SK-N-SH (cell line): ENCODE measurements around the gene CUL9. TPM values are rescaled to one million over a fixed set of nuclear protein-coding genes. Genes with fewer than 3 reads are reported as not detected.

Experiments
- CTCF ChIA-PET: fragments of 300-600, 350-600 bp; formaldehyde crosslinking; extraction: SDS; loops from one replicate; lab custom pipeline; 2021; lab: Yijun Ruan, JAX
- POLR2A ChIA-PET: fragments of 350-600 bp; sonication (Branson Sonifier 250); formaldehyde crosslinking; extraction: SDS; loops from one replicate; lab custom pipeline; 2020; ENCODE audit warnings: antibody characterized with exemption, inconsistent platforms; lab: Yijun Ruan, JAX
- DNase-seq: peaks from one replicate; pipeline ENCODE4 v3.0.0; 2012
- H2AFZ ChIP-seq: fragments of 200-600 bp; sonication (generic); 2 replicates; pipeline ENCODE4 v1.8.1; 2016; ENCODE audit warnings: antibody characterized with exemption, mild to moderate bottlenecking, low read depth
- H3F3A ChIP-seq: fragments of 200-600 bp; sonication (generic); replicated peaks from 2 replicates; pipeline ENCODE3; 2016; ENCODE audit warnings: antibody characterized with exemption, mild to moderate bottlenecking; ENCODE audit not compliant: insufficient read depth
- H3K27ac ChIP-seq, 2 experiments: fragments of 200-500 bp in 1 of 2; fragments of 200-600 bp in 1 of 2; sonication (Bioruptor generic) in 1 of 2; sonication (generic), shearing (Covaris generic) in 1 of 2; 2 replicates each; pipeline versions ENCODE4 v1.5.1 to v1.6.1; 2014 to 2016; ENCODE audit warnings: low read depth in 2 of 2, inconsistent platforms in 1 of 2, low read length in 1 of 2, mild to moderate bottlenecking in 1 of 2, mixed read lengths in 1 of 2
- H3K27me3 ChIP-seq: fragments of 200-600 bp; sonication (generic), shearing (Covaris generic); 2 replicates; pipeline ENCODE4 v1.6.1; 2016; ENCODE audit warnings: mixed run types; ENCODE audit not compliant: insufficient read depth
- H3K36me3 ChIP-seq, 2 experiments: fragments of 200-500 bp in 1 of 2; fragments of 200-600 bp in 1 of 2; sonication (Bioruptor generic) in 1 of 2; sonication (generic) in 1 of 2; replicated peaks in 1 of 2; 2 replicates each; pipeline versions ENCODE3 to v1.5.1; 2014 to 2016; ENCODE audit warnings: low read length in 1 of 2, mild to moderate bottlenecking in 1 of 2; ENCODE audit not compliant: insufficient read depth in 2 of 2, control insufficient read depth in 1 of 2
- H3K4me1 ChIP-seq, 2 experiments: fragments of 200-500 bp in 1 of 2; fragments of 200-600 bp in 1 of 2; sonication (Bioruptor generic) in 1 of 2; sonication (generic), shearing (Covaris generic) in 1 of 2; 2 replicates each; pipeline versions ENCODE4 v1.5.1 to v1.6.1; 2014 to 2016; ENCODE audit warnings: low read depth in 1 of 2, low read length in 1 of 2, mixed run types in 1 of 2; ENCODE audit not compliant: insufficient read depth in 2 of 2, control insufficient read depth in 1 of 2
- H3K4me2 ChIP-seq: fragments of 200-600 bp; sonication (generic), shearing (Covaris generic); 2 replicates; pipeline ENCODE4 v1.6.1; 2017; ENCODE audit warnings: mixed run types
- H3K4me3 ChIP-seq, 2 experiments: fragments of 200-500 bp in 1 of 2; fragments of 200-600 bp in 1 of 2; sonication (Bioruptor generic) in 1 of 2; sonication (generic), shearing (Covaris generic) in 1 of 2; 2 replicates each; pipeline versions ENCODE4 v1.5.1 to v1.8.1; 2014 to 2016; ENCODE audit warnings: low read depth in 2 of 2, inconsistent platforms in 1 of 2, low read length in 1 of 2, mild to moderate bottlenecking in 1 of 2, mixed read lengths in 1 of 2, moderate library complexity in 1 of 2
- H3K79me2 ChIP-seq: fragments of 200-600 bp; sonication (generic); 2 replicates; pipeline ENCODE4 v1.8.1; 2017; ENCODE audit warnings: mild to moderate bottlenecking; ENCODE audit not compliant: insufficient read depth
- H3K9ac ChIP-seq: fragments of 200-600 bp; sonication (generic); 2 replicates; pipeline ENCODE4 v1.6.1; 2017; ENCODE audit warnings: mixed run types
- H3K9me2 ChIP-seq: fragments of 200-600 bp; sonication (generic); 2 replicates; pipeline ENCODE4 v1.6.1; 2017; ENCODE audit warnings: mixed run types
- H3K9me3 ChIP-seq: fragments of 200-600 bp; sonication (generic); 2 replicates; pipeline ENCODE4 v1.6.1; 2017; ENCODE audit warnings: mixed run types, mild to moderate bottlenecking, moderate library complexity
- H4K20me1 ChIP-seq: fragments of 200-600 bp; sonication (generic); 2 replicates; pipeline ENCODE4 v1.6.1; 2017; ENCODE audit warnings: mild to moderate bottlenecking, mixed run types; ENCODE audit not compliant: insufficient read depth
- FOXM1 ChIP-seq: IDR thresholded peaks from 2 replicates; pipeline ENCODE4 v1.4.0; 2012; ENCODE audit warnings: low read depth, mild to moderate bottlenecking
- JUND ChIP-seq: IDR thresholded peaks from 2 replicates; pipeline ENCODE4 v1.4.0; 2012
- MXI1 ChIP-seq: IDR thresholded peaks from 2 replicates; pipeline ENCODE4 v1.6.1; 2012; ENCODE audit warnings: mild to moderate bottlenecking, low read depth, low read length, improper control_type of control experiment
- NRF1 ChIP-seq: IDR thresholded peaks from 2 replicates; pipeline ENCODE4 v1.6.1; 2012; ENCODE audit warnings: low read depth, mild to moderate bottlenecking, low read length
- PBX3 ChIP-seq: IDR thresholded peaks from 2 replicates; pipeline ENCODE4; 2012
- RCOR1 ChIP-seq: fragments of 150-350 bp; IDR thresholded peaks from 2 replicates; pipeline ENCODE4 v1.6.1; 2017; ENCODE audit warnings: antibody characterized with exemption, low read length
- SIN3A ChIP-seq: IDR thresholded peaks from 2 replicates; pipeline ENCODE4 v1.6.1; 2012; ENCODE audit warnings: low read depth, mild to moderate bottlenecking, low read length, moderate library complexity, borderline replicate concordance
- SMC3 ChIP-seq: IDR thresholded peaks from 2 replicates; pipeline ENCODE4 v1.6.1; 2012; ENCODE audit warnings: low read depth, low read length, improper control_type of control experiment
- TAF1 ChIP-seq: IDR thresholded peaks from 2 replicates; pipeline ENCODE4 v1.6.1; 2012; ENCODE audit warnings: low read depth, mild to moderate bottlenecking, low read length, moderate library complexity, borderline replicate concordance
- TCF12 ChIP-seq: IDR thresholded peaks from 2 replicates; pipeline ENCODE4 v1.4.0; 2012
- WGBS: methylation state at CpG from one replicate; pipeline ENCODE4 v1.1.6; 2017; ENCODE audit warnings: low lambda C conversion rate; 5-methylcytosine and 5-hydroxymethylcytosine counted together
- polyA plus RNA-seq, 3 experiments: library from polyadenylated mRNA; depleted of rRNA; stranded (reverse); fragments of >200 nt; gene quantifications; 2 replicates each; pipeline ENCODE4 v1.2.3, GENCODE V29; 2012
- TF ChIP-seq, protein P1 (sequence below): IDR thresholded peaks from 2 replicates; pipeline ENCODE4 v1.4.0; 2012; ENCODE audit warnings: low read depth, borderline replicate concordance
- TF ChIP-seq, protein P2 (sequence below): IDR thresholded peaks from 2 replicates; pipeline ENCODE4 v1.4.0; 2012; ENCODE audit warnings: low read depth
- TF ChIP-seq, protein P3 (sequence below): fragments of 150-350 bp; IDR thresholded peaks from 2 replicates; pipeline ENCODE4 v1.6.1; 2016; ENCODE audit warnings: mild to moderate bottlenecking, low read depth, low read length

Gene CUL9
- polyA plus RNA-seq, 1 of the 3 experiments (the other 2 are of a cell fraction) = 37.7 TPM

DNA sequence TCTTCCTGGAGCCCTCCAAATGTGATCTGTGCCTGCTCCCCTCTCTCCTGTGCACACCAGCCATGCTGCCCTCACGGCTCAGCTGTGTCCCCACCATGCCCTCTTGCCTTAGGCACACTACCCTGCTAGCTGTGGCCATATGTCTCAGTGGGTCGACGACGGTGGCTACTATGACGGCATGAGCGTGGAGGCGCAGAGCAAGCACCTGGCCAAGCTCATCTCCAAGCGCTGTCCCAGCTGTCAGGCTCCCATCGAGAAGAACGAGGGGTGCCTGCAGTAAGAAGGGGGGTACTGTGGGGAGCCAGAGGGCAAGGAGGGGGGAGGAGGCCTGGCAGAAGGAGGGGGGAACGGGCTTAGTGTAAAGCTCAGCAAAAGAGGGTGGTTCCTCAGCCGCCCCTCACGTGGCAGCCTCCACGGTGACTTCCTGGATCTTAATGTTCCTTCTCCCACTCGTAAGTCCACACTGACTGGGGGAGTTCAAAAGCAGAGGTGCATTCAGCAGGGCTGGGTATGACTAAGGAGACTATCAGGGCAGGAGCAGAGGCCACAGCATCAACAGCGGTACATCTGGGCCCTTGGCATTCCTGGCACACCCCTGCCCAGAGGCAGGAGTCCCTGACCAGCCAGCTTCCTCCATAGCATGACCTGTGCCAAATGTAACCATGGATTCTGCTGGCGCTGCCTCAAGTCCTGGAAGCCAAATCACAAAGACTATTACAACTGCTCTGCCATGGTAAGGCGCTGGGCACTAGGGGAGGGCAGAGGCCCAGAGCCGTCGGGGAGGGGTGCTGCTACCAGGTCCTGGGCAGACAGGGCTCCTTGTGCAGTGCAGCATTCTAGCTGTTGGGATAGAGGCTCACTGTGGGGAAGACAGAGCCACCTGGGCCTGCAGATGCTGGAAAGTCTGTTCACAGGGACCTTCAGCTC is 39.3 kb downstream of the CUL9 start:
- no peaks in the 10 kb centered on the region for H3K27me3 ChIP-seq
- H3K4me1 ChIP-seq = peaks cover 0 to 5% of the 10 kb centered on the region in 2 experiments; a peak in 1 of 4 replicates
- no peak overlapping the region for H3K27ac ChIP-seq
- CTCF ChIA-PET = interaction anchor here (0.9 to 2.5 kb wide), 3 partner anchors 8 to 51 kb away, joined by 3 to 20 read pairs (median 3); partner anchors contain the start of gene DNPH1
- H3K9ac ChIP-seq = no peak overlapping the region
- H3K9me3 ChIP-seq = no peaks in the 10 kb centered on the region
- H3K4me3 ChIP-seq = no peak overlapping the region
- H3K36me3 ChIP-seq = peaks cover 10 to 38% of the 10 kb centered on the region in 2 experiments
- H3K9me2 ChIP-seq = no peaks in the 10 kb centered on the region
- WGBS = 92% methylated on average over 19 of the region's 20 CpGs
- no peak for DNase-seq
- no peak overlapping the region for H2AFZ ChIP-seq
- no peaks in the 10 kb centered on the region for H3K79me2 ChIP-seq
- POLR2A ChIA-PET = interaction anchor here (0.5 to 1.1 kb wide), 3 partner anchors 8 to 912 kb away, joined by 3 read pairs; partner anchors contain the start of gene DNPH1
- H4K20me1 ChIP-seq = no peaks in the 10 kb centered on the region
- H3K4me2 ChIP-seq = no peak overlapping the region
- H3F3A ChIP-seq = peaks cover 2% of the 10 kb centered on the region
- TF ChIP-seq, protein P1, sequence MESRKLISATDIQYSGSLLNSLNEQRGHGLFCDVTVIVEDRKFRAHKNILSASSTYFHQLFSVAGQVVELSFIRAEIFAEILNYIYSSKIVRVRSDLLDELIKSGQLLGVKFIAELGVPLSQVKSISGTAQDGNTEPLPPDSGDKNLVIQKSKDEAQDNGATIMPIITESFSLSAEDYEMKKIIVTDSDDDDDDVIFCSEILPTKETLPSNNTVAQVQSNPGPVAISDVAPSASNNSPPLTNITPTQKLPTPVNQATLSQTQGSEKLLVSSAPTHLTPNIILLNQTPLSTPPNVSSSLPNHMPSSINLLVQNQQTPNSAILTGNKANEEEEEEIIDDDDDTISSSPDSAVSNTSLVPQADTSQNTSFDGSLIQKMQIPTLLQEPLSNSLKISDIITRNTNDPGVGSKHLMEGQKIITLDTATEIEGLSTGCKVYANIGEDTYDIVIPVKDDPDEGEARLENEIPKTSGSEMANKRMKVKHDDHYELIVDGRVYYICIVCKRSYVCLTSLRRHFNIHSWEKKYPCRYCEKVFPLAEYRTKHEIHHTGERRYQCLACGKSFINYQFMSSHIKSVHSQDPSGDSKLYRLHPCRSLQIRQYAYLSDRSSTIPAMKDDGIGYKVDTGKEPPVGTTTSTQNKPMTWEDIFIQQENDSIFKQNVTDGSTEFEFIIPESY = no peak
- TF ChIP-seq SIN3A = no peak
- no peak for TF ChIP-seq SMC3
- TF ChIP-seq FOXM1 = no peak

GRCh38 chr6:43222418-43223059 is 40.5 kb downstream of the CUL9 start:
- WGBS = 94% methylated on average over 11 of the region's 15 CpGs
- CTCF ChIA-PET = no interaction called here
- TF ChIP-seq, protein P2, sequence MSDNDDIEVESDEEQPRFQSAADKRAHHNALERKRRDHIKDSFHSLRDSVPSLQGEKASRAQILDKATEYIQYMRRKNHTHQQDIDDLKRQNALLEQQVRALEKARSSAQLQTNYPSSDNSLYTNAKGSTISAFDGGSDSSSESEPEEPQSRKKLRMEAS = no peak
- no peak for TF ChIP-seq TCF12
- no peak for TF ChIP-seq SMC3
- no peak for TF ChIP-seq TAF1
- no peak for TF ChIP-seq RCOR1
- no peak for TF ChIP-seq NRF1
- TF ChIP-seq MXI1 = no peak
- no peak for TF ChIP-seq JUND
- TF ChIP-seq PBX3 = no peak
- TF ChIP-seq, protein P3, sequence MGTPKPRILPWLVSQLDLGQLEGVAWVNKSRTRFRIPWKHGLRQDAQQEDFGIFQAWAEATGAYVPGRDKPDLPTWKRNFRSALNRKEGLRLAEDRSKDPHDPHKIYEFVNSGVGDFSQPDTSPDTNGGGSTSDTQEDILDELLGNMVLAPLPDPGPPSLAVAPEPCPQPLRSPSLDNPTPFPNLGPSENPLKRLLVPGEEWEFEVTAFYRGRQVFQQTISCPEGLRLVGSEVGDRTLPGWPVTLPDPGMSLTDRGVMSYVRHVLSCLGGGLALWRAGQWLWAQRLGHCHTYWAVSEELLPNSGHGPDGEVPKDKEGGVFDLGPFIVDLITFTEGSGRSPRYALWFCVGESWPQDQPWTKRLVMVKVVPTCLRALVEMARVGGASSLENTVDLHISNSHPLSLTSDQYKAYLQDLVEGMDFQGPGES = no peak
- no peak for TF ChIP-seq SIN3A

More at GRCh38 chr6:43222418-43223059, 40.5 kb downstream of the CUL9 start:
- H3K4me3 ChIP-seq = no peak overlapping the region
- H3K4me1 ChIP-seq = peaks cover 0 to 5% of the 10 kb centered on the region in 2 experiments; a peak in 1 of 4 replicates
- H3K79me2 ChIP-seq = peaks cover under 1% of the 10 kb centered on the region; the same call in 1 of the 2 replicates
- H3K4me2 ChIP-seq = no peak overlapping the region
- H3K27me3 ChIP-seq = no peaks in the 10 kb centered on the region
- H3K9me3 ChIP-seq = no peaks in the 10 kb centered on the region
- peaks cover 2% of the 10 kb centered on the region for H3F3A ChIP-seq
- no peak overlapping the region for H3K9ac ChIP-seq
- DNase-seq = no peak
- POLR2A ChIA-PET = no interaction called here
- H3K9me2 ChIP-seq = no peaks in the 10 kb centered on the region
- H4K20me1 ChIP-seq = no peaks in the 10 kb centered on the region
- H3K36me3 ChIP-seq = peaks cover 8 to 30% of the 10 kb centered on the region in 2 experiments
- no peak overlapping the region for H3K27ac ChIP-seq
- no peak overlapping the region for H2AFZ ChIP-seq
